GM18520 (cell line): ENCODE measurements around the gene ZNF345.

ENCODE experiments used
- ATAC-seq: cut with Tn5 transposase; IDR thresholded peaks from one replicate; pipeline ENCODE4 v1.9.1; 2021; ENCODE audit not compliant: unreplicated experiment

Gene ZNF345

DNA sequence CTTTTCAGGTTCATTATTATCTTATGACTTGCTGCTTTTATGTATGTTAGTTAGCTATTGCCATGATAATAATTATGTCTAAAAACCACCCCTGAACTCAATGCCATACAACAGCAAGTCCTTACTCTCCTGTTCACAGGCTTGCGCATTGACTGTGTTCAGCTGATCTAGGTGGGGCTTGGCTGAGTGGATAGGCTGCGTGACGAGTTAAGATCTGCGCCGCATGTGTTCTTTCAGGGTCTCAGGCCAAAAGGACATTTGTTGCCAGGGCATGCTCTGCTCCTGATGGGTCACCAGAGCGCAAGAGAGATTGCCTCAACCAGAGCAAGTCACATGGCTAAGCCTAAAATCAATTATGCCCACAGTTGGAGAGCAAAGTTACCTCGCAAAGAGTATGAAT, 66.3 kb downstream of the ZNF345 start:
- ATAC-seq, result no peak

DNA sequence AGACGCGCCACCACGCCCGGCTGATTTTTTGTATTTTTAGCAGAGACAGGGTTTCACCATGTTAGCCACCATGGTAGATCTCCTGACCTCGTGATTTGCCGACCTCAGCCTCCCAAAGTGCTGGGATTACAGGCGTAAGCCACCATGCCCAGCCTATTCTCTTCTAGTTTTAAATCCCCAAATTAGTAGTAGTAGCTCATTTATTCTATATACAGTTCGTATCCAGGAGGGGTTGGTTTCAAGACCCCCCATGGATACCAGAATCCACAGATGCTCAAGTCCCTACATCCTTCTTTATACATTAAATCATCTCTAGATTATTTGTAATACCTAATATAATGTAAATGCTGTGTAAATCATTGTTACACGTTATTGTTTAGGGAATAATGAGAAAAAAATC, 67.4 kb downstream of the ZNF345 start:
- ATAC-seq, result no peak
